ENCODE data around the gene ALX4. TPM values are rescaled to one million over a fixed set of nuclear protein-coding genes. Genes with fewer than 3 reads are reported as not detected.
A peak's percentile ranks its signal among the peaks of the same experiment; 100 is the strongest.

The ALX4 gene
- total RNA-seq, 4 donors from 2014 or later: 0.21 to 1.1 (median 0.34) TPM; not detected in 1

GRCh38 chr11:44279483-44279882 lies 30.5 kb downstream of the ALX4 start:
- no peak for DNase-seq (ENCODE audit: low spot score in 2 of 2)
- whole genome bisulfite sequencing: 90% methylated on average over 4 of the region's 6 CpGs
- Histone ChIP-seq H3K9me3 (no peaks in the 10 kb centered on the region), H3K36me3 (no peaks in the 10 kb centered on the region), H3K27me3 (peaks cover 4% of the 10 kb centered on the region), H3K4me1 (no peaks in the 10 kb centered on the region), H3K27ac (no peak overlapping the region), H3K4me3 (no peak overlapping the region)
- no peak for TF ChIP-seq CTCF (IDR thresholded peaks at IDR 0.05)

- H3K4me1 ChIP-seq: no peaks in the 10 kb centered on the region
- H3K4me3 ChIP-seq: no peak overlapping the region
- H3K9me3 ChIP-seq: no peaks in the 10 kb centered on the region
- no peak overlapping the region for H3K27ac ChIP-seq
- H3K36me3 ChIP-seq: no peaks in the 10 kb centered on the region
- no peak for TF ChIP-seq EP300 (IDR thresholded peaks at IDR 0.05)
- no peak for TF ChIP-seq CTCF (IDR thresholded peaks at IDR 0.05)
- TF ChIP-seq POLR2A (IDR thresholded peaks at IDR 0.05): no peak
- TF ChIP-seq POLR2AphosphoS5 (IDR thresholded peaks at IDR 0.05): no peak
- no peak for DNase-seq (ENCODE audit: low spot score in 2 of 2)
- H3K27me3 ChIP-seq: peaks cover 4% of the 10 kb centered on the region
- WGBS: 54% methylated on average over 18 of the region's 18 CpGs
These were observed 32.5 kb downstream of the ALX4 start for GRCh38 chr11:44277196-44278090.

- Histone ChIP-seq H3K4me1 (no peaks in the 10 kb centered on the region), H3K36me3 (no peaks in the 10 kb centered on the region), H3K27me3 (peaks cover 6% of the 10 kb centered on the region), H3K4me3 (no peak overlapping the region), H3K27ac (no peak overlapping the region), H3K9me3 (no peaks in the 10 kb centered on the region)
- TF ChIP-seq EP300 (IDR thresholded peaks at IDR 0.05) (no peak), CTCF (IDR thresholded peaks at IDR 0.05) (no peak), POLR2A (IDR thresholded peaks at IDR 0.05) (no peak), POLR2AphosphoS5 (IDR thresholded peaks at IDR 0.05) (no peak)
- DNase-seq (ENCODE audit: low spot score in 2 of 2): peak; percentile 49 to 71
- WGBS: 91% methylated on average over 7 of the region's 7 CpGs
These were observed 33.9 kb downstream of the ALX4 start for GRCh38 chr11:44275961-44276550.

- H3K27me3 ChIP-seq: peaks cover 6% of the 10 kb centered on the region
- no peaks in the 10 kb centered on the region for H3K36me3 ChIP-seq
- WGBS: 80% methylated on average over 2 of the region's 10 CpGs
- H3K4me3 ChIP-seq: no peak overlapping the region
- no peaks in the 10 kb centered on the region for H3K9me3 ChIP-seq
- peak; percentile 38 to 62 for DNase-seq (ENCODE audit: low spot score in 2 of 2)
- H3K4me1 ChIP-seq: no peaks in the 10 kb centered on the region
- no peak overlapping the region for H3K27ac ChIP-seq
- TF ChIP-seq EP300 (IDR thresholded peaks at IDR 0.05) (no peak), POLR2A (IDR thresholded peaks at IDR 0.05) (no peak), CTCF (IDR thresholded peaks at IDR 0.05) (no peak), POLR2AphosphoS5 (IDR thresholded peaks at IDR 0.05) (no peak)
These were observed 34.7 kb downstream of the ALX4 start for GRCh38 chr11:44275241-44275640.

- Histone ChIP-seq H3K27ac (no peak overlapping the region), H3K4me1 (no peaks in the 10 kb centered on the region), H3K4me3 (no peak overlapping the region), H3K36me3 (no peaks in the 10 kb centered on the region), H3K27me3 (peaks cover 6% of the 10 kb centered on the region), H3K9me3 (no peaks in the 10 kb centered on the region)
- TF ChIP-seq POLR2A (IDR thresholded peaks at IDR 0.05) (no peak), CTCF (IDR thresholded peaks at IDR 0.05) (no peak), EP300 (IDR thresholded peaks at IDR 0.05) (no peak), POLR2AphosphoS5 (IDR thresholded peaks at IDR 0.05) (no peak)
- 91% methylated on average over 1 of the region's 1 CpG for WGBS
- peak in 1 of 2 donors; percentile 16 for DNase-seq (ENCODE audit: low spot score in 2 of 2)
These were observed 35.5 kb downstream of the ALX4 start for GRCh38 chr11:44274404-44274803.

All from suprapubic skin (tissue), 4 donors.